Fibroblast of lung (primary cell): ENCODE data around the gene C1orf50. TPM values are rescaled to one million over a fixed set of nuclear protein-coding genes. Genes with fewer than 3 reads are reported as not detected.

Experiments
- DNase-seq, 2 donors: peaks; one replicate each; pipeline versions ENCODE4 v3.0.0 to v3.0.0-alpha.2; 2010; ENCODE audit warnings: low read depth in 2 of 2
- H2AFZ ChIP-seq: 2 replicates; pipeline ENCODE4 v1.5.1; 2012; ENCODE audit warnings: low read length, control low read depth, inconsistent platforms
- H3K27ac ChIP-seq: 2 replicates; pipeline ENCODE4 v1.5.1; 2011; ENCODE audit warnings: low read length, control low read depth; ENCODE audit not compliant: insufficient read depth
- H3K27me3 ChIP-seq: 2 replicates; pipeline ENCODE4 v1.5.1; 2011; ENCODE audit warnings: mild to moderate bottlenecking, low read length; ENCODE audit not compliant: control insufficient read depth, insufficient read depth
- H3K36me3 ChIP-seq: 2 replicates; pipeline ENCODE4 v1.5.1; 2011; ENCODE audit warnings: low read length; ENCODE audit not compliant: control insufficient read depth, insufficient read depth
- H3K4me1 ChIP-seq: 2 replicates; pipeline ENCODE4 v1.5.1; 2011; ENCODE audit warnings: low read length; ENCODE audit not compliant: control insufficient read depth, insufficient read depth; ENCODE audit errors: extremely low read depth
- H3K4me2 ChIP-seq: 2 replicates; pipeline ENCODE4 v1.5.1; 2011; ENCODE audit warnings: low read length, control low read depth; ENCODE audit not compliant: insufficient read depth; ENCODE audit errors: extremely low read depth
- H3K4me3 ChIP-seq, 4 experiments: fragments of 200-600 bp in 1 of 4; sonication (generic) in 1 of 4; replicated peaks in 1 of 4; 2 replicates each; pipeline ENCODE4 v1.5.1; 2011 to 2016; ENCODE audit warnings: low read length in 4 of 4, low read depth in 3 of 4, mild to moderate bottlenecking in 3 of 4, control low read depth in 2 of 4, inconsistent platforms in 1 of 4, mixed read lengths in 1 of 4; ENCODE audit not compliant: insufficient read depth in 1 of 4; ENCODE audit errors: control extremely low read depth in 1 of 4
- H3K79me2 ChIP-seq: 2 replicates; pipeline ENCODE4 v1.5.1; 2012; ENCODE audit warnings: mild to moderate bottlenecking, low read length, inconsistent platforms; ENCODE audit not compliant: control insufficient read depth, insufficient read depth
- H3K9ac ChIP-seq: 2 replicates; pipeline ENCODE4 v1.5.1; 2011; ENCODE audit warnings: mild to moderate bottlenecking, low read length, control low read depth; ENCODE audit not compliant: insufficient read depth
- H3K9me3 ChIP-seq: 2 replicates; pipeline ENCODE4 v1.5.1; 2012; ENCODE audit warnings: low read depth, low read length; ENCODE audit not compliant: control insufficient read depth, insufficient read depth
- H4K20me1 ChIP-seq: 2 replicates; pipeline ENCODE4 v1.5.1; 2011; ENCODE audit warnings: low read length; ENCODE audit not compliant: control insufficient read depth, insufficient read depth; ENCODE audit errors: extremely low read depth
- EZH2 ChIP-seq: IDR thresholded peaks from 2 replicates; pipeline ENCODE4 v1.5.1; 2012; ENCODE audit warnings: low read length, control low read depth, mild to moderate bottlenecking; ENCODE audit errors: missing control alignments
- polyA plus RNA-seq, 2 donors: library from polyadenylated mRNA; depleted of rRNA in 1 of 2; stranded (reverse) in 1 of 2; unstranded in 1 of 2; fragments of >200 nt; gene quantifications; 2 replicates each; pipeline ENCODE4 v1.2.1, GENCODE V29; 2011 to 2012; ENCODE audit warnings: missing spikeins in 1 of 2
- total RNA-seq: library from RNA; depleted of rRNA; stranded (reverse); fragments of >200 nt; gene quantifications from 2 replicates; pipeline ENCODE4 v1.2.1, GENCODE V29; 2014
- TF ChIP-seq, protein P1 (sequence below), 2 donors: IDR thresholded peaks in 1 of 2; conservative IDR thresholded peaks in 1 of 2; 1 replicate in 1 of 2; 2 replicates in 1 of 2; pipeline ENCODE4 v1.5.1; 2011 to 2012; ENCODE audit warnings: low read length in 2 of 2, control low read depth in 1 of 2, inconsistent platforms in 1 of 2, low read depth in 1 of 2, mild to moderate bottlenecking in 1 of 2

C1orf50 gene
- total and polyA plus RNA-seq, 2 donors (not counting 1 experiment from before 2014, with no cell fraction given), result 5.9 to 9.5 TPM

DNA sequence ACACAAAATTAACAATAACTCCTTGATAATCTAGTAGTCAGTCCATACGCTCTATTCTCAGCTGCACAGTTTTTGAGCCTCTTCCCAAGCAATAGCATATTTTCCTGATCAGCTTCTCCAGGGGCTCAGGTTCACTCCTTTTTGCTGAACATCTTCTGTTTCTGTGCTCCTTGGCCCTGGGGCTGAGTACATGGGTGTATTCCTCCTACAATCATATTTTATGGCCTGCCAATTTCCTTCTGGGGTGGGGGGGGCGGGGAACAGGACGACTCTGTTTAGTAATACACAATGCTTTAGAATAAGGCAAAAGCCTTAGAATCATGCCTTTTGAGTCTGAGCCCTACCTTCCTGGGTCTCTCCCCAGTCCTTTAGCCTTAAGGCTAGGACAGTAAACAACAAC, 35.5 kb upstream of the C1orf50 start:
- H3K9me3 ChIP-seq, result no peaks in the 10 kb centered on the region
- H3K4me1 ChIP-seq, result no peaks in the 10 kb centered on the region
- no peaks in the 10 kb centered on the region for H3K36me3 ChIP-seq
- no peak for TF ChIP-seq EZH2
- TF ChIP-seq, protein P1, sequence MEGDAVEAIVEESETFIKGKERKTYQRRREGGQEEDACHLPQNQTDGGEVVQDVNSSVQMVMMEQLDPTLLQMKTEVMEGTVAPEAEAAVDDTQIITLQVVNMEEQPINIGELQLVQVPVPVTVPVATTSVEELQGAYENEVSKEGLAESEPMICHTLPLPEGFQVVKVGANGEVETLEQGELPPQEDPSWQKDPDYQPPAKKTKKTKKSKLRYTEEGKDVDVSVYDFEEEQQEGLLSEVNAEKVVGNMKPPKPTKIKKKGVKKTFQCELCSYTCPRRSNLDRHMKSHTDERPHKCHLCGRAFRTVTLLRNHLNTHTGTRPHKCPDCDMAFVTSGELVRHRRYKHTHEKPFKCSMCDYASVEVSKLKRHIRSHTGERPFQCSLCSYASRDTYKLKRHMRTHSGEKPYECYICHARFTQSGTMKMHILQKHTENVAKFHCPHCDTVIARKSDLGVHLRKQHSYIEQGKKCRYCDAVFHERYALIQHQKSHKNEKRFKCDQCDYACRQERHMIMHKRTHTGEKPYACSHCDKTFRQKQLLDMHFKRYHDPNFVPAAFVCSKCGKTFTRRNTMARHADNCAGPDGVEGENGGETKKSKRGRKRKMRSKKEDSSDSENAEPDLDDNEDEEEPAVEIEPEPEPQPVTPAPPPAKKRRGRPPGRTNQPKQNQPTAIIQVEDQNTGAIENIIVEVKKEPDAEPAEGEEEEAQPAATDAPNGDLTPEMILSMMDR (conservative IDR thresholded peaks at IDR 0.05 in 1 of 2, IDR thresholded peaks at IDR 0.05 in 1 of 2; ENCODE audit: low read depth in 1 of 2, low read length in 2 of 2), result no peak
- no peak overlapping the region for H3K9ac ChIP-seq
- no peak overlapping the region for H3K4me2 ChIP-seq
- H3K4me3 ChIP-seq, result no peak overlapping the region
- no peak overlapping the region for H2AFZ ChIP-seq
- DNase-seq, result no peak
- H3K79me2 ChIP-seq, result no peaks in the 10 kb centered on the region
- no peak overlapping the region for H3K27ac ChIP-seq
- H4K20me1 ChIP-seq, result no peaks in the 10 kb centered on the region
- H3K27me3 ChIP-seq, result no peaks in the 10 kb centered on the region

DNA sequence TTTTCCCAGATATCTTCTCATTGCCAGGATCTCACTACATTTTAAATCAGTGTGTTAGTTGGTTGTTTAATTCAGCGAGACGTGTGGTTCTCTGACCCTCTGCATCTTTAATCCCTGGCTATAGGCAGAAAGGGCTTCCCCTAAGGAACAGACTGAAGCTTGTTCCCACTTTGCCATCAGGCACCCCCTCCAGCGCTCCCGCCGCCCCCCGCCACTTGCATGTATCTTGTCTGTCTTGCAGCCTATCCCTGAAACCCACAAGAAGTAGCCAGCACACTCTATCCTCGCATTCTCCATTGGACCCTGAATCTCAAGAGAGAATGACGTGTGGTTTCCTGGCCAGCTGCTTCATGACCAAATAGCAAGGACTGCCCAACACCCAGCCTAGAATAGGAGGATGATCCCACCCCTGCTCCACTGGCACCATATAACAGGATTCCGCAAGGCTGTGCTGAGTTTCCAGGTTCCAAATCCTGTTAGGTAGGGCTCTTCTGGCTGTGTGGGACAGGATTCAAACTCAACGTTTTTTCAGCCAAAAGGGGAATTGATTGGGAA, 34.8 kb upstream of the C1orf50 start:
- H3K4me2 ChIP-seq, result no peak overlapping the region
- H3K4me3 ChIP-seq, result no peak overlapping the region
- H3K36me3 ChIP-seq, result no peaks in the 10 kb centered on the region
- no peaks in the 10 kb centered on the region for H4K20me1 ChIP-seq
- no peaks in the 10 kb centered on the region for H3K4me1 ChIP-seq
- H2AFZ ChIP-seq, result no peak overlapping the region
- no peak for DNase-seq
- H3K27ac ChIP-seq, result no peak overlapping the region
- H3K9me3 ChIP-seq, result no peaks in the 10 kb centered on the region
- H3K9ac ChIP-seq, result no peak overlapping the region
- no peaks in the 10 kb centered on the region for H3K79me2 ChIP-seq
- H3K27me3 ChIP-seq, result no peaks in the 10 kb centered on the region
- no peak for TF ChIP-seq EZH2
- TF ChIP-seq, protein P1 (conservative IDR thresholded peaks at IDR 0.05 in 1 of 2, IDR thresholded peaks at IDR 0.05 in 1 of 2; ENCODE audit: low read depth in 1 of 2, low read length in 2 of 2), result no peak

DNA sequence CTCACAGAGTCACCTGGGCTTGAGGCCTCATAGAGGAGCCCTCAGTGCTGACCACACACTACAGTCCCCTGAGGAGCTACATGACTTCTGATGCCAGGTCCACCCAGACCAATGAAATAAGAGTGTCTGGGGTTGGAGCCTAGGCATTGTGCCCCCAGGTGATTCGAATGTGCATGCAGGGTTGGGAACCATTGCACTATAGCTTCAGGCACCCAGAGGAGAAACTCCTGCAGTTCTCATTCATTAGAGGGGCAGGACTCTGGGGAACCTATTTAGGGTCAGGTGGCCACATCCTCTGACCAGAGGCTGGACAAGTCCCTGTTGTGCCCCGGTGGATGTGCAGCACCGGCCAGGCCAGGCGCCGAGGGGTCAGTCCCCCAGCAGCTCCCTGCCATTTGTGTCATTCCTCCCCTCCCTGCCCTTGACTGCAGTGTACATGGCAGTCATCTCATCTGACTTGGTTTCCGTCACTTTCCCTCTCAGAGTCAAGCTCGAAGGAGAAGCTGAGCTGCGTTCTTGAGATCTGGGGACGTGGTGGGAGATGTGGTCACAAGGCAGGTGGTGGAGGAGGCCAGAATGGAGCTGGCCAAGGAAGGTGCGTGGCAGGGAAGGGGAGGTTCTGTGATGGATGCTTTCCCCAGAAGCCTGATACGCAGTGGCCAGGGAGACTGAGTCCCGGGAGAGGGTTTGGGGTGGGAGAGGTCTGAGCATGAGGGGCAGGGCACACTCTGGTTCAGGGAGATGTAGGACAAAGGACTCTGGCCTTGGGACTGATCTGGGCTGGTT, 33.4 kb upstream of the C1orf50 start:
- Histone ChIP-seq H3K4me3 (no peak overlapping the region), H4K20me1 (no peaks in the 10 kb centered on the region), H3K9me3 (no peaks in the 10 kb centered on the region), H3K4me1 (no peaks in the 10 kb centered on the region), H3K79me2 (no peaks in the 10 kb centered on the region), H3K36me3 (no peaks in the 10 kb centered on the region), H2AFZ (no peak overlapping the region), H3K4me2 (no peak overlapping the region), H3K27ac (no peak overlapping the region), H3K27me3 (no peaks in the 10 kb centered on the region), H3K9ac (no peak overlapping the region)
- TF ChIP-seq EZH2, result no peak
- TF ChIP-seq, protein P1 (conservative IDR thresholded peaks at IDR 0.05 in 1 of 2, IDR thresholded peaks at IDR 0.05 in 1 of 2; ENCODE audit: low read depth in 1 of 2, low read length in 2 of 2), result no peak
- DNase-seq, result no peak
